GM18502 (cell line): ENCODE data around the gene ADCY2.
"Not testable (repeated sequence)": the region's sequence is repeated elsewhere in the genome, so short reads cannot be mapped to it uniquely, and the experiment has no call there.

Source experiments
- ATAC-seq: cut with Tn5 transposase; IDR thresholded peaks from one replicate; pipeline ENCODE4 v1.9.1; 2021; ENCODE audit warnings: mild to moderate bottlenecking; ENCODE audit not compliant: unreplicated experiment, poor library complexity

The ADCY2 gene

DNA sequence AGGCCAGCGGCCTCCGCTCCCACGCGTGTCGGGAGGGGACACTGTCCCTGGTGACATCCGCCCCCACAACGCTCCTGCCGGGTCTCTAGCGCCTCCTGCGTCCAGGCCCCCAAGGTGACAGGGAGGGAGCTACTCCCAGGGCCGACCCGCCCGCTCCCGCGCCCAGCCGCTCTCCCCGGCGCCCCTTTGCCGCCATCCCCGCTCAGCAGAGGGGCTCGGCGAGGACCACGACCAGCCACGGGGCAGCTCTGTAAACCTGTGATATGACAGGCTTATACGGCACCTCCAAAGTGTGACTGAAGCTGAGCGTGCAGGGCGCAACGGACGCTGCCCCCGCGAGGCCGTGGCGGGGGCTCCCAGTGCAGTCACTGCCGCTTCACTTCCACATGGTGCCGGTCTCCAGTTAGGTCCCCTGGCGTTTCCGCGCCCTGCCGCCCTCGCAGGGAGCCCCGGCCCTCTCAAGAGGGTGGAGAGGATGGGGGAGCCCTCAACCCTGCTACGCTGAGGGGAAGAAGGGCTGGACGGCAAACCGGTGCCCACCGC lies 978 bp upstream of the ADCY2 start:
- no peak for ATAC-seq

DNA sequence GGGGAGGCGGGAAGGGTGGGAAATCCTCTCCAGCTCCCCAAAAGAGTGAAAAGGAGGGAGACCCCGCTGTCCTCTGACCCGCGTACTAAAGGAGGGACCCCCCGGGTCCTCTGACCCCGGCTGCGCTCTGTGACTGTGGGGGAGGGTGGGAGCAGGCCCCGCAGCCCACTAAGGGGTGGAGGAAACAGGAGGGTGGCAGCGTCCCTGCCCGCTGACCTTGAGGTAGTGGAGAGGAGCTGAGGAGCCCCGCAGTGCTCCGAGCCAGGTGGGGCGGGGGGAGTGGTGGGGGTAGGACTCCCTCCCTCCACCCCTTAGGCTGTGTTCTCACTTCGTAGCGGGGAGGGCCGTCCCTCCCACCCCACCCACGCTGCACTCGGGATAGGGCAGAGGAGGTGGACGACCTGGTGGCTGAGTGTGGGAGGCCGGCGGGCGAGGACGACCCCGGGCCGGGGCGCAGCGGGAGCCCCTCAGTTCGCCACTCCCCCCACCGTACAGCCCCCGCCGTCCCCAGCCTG lies 449 bp upstream of the ADCY2 start:
- ATAC-seq, result no peak

DNA sequence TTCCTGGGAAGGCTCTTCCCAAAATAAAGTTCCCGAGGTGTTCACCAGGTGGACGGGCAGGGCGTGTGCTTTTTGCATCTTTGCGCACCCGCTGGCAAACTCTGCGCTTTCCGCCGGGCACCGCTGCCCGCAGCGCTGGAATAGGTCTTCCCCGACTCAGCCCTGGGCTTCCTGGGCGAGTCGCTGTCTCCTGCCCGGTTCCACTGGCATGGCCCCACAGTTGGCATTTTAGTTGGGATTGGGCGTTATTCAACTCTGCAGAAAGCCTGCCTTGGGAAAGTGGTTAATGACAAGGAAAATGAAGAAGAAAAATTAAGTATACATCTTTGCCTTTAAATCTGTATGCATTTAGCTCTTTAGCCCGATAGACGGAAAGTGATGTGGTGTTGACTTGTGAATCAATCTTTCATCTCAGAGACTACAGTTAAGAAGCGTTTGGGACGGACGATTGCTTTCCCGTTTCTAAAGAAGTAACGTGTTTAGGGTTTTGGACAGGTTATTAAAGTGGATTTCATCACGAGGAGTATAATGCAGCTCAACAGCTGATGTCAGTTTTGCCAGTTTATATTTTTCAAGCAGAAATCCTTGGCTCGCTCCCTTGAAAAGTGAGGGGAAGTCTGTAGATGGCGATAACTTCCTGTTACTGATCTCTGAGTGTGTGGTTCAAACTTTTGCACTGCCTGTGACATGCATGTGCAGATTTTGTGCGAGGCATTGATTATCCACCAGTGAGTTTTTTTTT lies 946 bp downstream of the ADCY2 start:
- no peak for ATAC-seq

DNA sequence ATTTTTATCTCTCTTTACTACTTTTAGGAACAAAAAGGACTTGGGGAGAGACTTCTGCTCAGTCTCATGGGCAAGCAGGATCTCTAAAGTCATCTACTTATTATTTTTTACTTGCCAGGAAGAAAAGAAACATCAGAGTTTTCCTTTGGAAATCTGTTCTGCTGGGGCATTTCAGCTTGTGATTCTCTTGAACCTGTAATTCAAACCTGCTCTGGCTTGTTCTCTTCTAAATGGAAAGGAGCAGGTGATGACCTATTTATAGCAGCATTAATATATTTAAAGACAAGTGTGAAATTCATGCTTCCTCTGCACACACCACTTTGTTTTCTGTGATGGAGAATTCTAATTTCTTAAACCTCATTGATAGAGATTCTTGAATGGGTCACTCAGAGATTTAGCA lies 2.0 kb downstream of the ADCY2 start:
- ATAC-seq, result no peak

DNA sequence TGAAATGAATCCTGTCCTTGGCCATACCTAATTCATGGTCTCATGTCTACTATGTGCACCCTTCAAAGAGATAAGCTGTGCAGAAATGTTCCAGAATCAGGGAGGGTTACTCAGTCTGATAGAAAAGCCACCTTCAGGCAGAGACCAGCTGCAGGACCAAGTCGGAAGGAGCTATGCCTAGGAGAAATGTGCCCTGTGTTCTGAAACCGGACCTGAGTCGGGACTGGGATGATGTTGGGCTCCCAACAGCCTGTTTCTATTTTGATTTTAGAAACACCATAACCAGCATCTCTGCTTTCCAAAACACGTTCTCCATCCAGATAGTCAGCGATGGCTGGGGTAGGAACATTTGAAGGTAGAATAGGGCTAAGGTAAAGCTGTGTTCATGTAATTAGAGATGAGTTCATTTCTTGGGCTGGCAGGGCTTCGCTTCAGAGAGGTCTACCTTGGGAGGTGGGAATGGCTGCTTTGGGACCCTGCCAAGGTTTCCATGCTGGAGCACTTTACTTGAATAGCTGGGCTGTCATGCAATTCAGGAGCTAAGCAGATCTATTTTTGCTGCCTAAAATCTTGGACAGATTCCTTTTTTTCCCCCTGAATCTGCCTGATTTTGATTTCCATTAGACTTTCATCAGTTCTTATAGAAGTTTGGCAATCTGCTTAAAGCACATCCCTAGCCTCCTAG lies 2.8 kb downstream of the ADCY2 start:
- no peak for ATAC-seq

DNA sequence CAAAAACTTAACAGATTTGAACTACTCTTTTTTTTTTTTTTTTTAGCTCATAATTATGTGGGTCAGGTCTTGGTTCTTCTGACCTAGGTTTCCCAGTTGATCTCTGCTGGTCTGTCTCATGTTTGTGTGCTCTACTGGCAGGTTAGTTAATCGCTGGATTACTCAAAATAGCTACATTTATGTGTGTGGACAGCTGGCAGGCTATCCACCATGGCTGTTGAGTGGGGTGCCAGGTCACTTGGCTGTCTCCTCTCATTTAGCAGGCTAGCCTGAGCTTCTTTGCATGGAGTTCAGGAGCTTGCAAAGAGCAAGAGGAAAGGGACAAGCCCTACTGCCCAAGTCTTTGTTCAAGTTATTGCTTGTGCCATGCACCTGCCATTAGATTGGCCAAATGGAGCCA lies 9.3 kb downstream of the ADCY2 start:
- ATAC-seq, result no peak

DNA sequence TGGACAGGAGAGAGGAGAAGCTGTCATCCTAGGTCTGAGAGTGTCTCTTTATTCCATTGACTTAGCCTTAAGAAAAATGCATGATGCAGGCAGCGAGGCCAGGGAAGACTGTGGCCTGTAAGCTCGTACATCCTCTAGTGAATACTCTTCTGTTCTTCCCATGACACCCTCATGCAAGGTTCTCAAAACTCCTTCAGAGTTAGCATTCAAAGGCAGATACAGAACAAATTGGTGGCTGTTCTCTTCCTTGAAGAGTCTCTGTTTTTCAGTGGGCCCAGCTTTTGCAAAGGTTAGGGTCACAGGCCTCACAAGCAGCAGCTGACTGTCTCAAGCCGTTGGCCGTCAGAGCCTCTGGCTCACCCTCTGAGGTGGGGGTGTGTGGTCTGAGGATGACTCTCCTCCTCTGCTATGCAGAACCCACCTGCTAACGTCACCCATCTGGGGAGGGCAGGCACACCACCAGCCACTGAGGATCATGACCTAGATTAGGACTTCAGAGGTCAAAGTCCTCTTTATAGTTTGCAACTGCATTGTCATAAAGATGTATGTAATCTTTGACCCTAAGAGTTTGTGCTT lies 15.1 kb downstream of the ADCY2 start:
- ATAC-seq, result no peak

DNA sequence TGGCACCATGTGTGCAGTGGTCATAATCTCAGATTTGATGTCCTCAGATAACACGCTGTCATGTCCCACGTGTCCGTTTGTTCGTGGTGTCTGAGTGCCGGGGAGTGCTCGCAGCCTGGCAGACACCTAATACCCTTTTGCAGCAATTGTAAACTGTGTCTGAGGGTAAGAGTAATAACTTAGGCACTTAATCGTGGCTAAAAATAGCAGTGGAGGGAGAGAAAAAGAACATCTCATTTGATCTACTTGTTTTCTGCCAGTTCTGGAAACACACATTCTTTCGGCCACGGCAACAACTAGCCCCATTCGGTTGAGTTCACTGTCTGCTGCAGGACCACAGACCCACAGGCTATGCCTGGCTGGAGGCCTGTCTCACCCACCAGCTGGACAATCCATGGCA lies 16.5 kb downstream of the ADCY2 start:
- ATAC-seq, result no peak

DNA sequence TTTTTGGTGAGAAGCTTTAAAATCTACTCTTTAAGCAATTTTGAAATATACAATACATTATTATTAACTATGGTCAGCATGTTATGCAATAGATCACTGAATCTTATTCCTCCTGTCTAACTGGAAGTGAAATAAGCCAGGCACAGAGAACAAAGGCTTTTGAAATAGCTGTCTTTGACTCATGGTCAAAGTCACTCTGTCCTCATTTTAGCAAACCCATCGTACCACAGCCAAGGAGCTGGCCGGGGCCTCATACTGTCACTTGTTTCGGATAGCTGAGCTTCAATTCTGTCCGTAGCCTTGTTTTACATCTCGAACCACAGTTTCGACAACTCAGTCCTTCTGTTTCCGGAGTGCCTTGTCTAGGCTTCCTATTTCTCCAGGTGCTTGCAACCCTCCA lies 19.2 kb downstream of the ADCY2 start:
- no peak for ATAC-seq

DNA sequence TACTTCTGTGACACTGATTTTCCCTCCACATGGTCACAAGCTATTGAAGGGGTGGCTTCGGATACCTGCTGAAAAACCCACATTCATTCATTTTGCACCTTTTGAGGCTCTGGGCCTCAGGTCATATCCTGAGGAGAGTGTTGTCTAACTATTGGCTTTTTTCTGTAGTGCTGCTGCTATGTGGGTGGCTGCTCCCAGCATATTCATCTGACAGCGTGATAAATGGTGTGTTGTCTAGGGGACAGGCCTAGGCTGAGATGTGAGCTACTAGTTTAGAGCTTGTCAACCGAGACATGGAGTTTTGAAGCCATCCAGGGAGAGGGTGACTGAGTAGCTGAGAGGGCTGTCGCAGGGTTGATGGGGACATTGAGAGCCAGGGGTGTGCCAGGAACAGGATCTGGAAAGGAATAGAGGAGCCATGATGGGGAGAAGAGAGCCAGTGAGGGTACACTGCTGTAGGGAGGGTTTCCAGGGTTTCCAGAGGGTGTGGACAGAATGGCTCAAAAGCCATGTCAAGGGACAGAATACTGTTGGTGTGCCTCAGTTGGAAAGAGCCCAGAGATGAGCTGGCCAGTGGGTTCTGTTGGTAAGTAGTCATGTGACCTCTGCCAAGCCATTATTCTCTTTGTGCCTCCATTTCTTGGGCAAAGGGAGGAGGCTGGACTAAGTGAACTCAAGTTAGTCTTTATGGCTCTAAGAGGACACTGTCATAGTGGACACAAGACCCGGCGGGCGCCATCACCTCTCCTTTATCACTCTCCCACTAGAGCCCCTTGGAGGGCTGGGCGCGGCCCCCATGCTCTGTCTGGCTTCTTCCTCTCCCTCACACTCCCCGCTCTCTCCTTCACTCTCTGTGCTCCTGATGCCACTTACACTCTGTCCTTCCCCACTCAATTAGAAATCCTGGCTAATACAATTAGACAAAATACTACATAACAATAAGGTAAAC lies 19.9 kb downstream of the ADCY2 start:
- no peak for ATAC-seq

DNA sequence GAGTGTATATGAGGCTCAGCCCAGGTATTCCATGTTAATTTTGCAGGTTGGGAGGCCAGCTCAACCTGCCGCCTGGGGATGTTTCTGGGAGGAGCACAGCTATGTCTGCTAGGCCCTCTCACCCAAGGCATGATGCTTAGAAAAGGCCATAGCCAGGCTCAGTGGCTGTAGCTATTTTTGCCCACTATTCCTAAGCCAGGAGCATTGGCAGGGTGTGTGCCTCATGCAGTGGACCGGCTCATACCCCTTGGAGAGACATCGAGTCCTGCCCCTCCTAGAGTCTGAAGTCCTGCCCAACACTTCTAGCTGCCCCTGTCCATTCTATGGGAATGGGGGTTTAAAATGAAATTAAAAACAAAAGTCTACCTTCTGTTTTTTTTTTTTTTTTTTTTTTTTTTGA lies 22.3 kb downstream of the ADCY2 start:
- no peak for ATAC-seq

DNA sequence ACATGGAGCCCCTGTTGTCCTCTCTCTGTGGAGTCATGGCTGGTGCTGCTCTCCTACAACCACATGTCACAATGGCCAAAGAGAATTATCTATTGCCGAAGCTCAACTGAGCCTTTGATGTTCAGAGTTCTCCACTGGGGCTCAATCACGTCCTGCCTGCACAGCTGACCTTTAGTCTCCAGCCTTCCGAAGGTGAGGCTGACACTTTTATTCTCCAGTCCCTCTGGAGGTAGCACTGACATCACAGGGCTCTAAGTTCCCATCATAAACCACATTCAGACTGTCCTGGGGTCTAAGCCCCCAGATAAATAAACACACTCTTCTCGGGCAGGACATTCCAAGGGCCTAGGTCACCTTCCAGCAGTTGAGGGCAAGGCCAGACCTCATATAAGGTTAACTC lies 23.4 kb downstream of the ADCY2 start:
- no peak for ATAC-seq

DNA sequence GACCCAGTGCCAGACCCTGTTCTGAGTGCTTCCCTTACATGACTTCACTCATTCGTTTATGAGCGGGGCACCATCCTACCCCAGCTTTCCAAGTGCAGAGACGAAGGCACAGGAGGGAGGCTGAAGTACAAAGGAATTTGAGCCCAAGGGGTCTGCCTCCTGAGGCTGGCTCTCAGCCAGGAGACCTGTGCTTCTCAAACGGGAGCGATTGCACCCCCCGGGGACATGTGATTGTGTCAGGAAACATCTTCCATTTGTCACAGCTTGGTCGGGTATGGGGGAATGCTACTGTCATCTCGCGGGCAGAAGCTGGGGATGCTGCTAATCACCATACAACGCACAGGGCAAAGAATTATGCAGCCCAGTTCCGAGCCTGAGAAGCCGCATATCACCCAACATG lies 23.9 kb downstream of the ADCY2 start:
- no peak for ATAC-seq

DNA sequence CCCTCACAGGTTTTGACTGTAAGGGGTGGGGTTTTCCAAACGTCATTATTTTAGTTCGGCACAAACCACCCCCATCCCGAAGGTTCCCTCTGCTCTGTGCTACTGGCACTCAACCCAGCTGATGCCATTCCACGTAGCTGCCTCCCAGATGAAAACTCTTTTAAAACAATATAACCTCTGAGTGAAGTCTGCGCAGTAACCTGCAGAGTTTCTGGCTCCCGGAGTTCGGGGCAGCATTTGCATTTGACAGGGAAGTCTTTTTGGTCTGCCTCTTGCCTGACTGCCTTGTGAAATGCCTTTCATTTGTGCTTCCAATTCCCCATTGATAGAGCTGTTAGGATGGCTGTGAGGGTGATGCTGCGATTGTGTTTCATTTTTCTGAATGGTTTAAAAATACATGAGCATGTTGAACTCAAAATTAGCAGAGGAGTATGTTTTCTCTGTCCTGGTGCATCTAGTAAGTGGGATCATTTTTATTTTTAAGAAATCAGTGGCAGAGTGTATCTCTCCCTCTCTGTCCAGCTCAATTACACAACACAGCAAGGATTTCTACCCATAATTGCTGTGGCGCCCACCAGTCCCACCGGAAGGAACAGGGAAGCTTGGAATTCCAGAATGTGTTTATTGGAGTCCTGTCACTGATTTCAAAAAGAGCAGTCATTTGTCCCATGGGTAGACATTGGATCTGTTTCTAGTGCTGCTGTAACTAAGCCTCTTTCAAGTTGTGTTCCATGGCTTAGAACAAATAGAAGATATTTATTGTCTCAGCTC lies 24.8 kb downstream of the ADCY2 start:
- no peak for ATAC-seq

DNA sequence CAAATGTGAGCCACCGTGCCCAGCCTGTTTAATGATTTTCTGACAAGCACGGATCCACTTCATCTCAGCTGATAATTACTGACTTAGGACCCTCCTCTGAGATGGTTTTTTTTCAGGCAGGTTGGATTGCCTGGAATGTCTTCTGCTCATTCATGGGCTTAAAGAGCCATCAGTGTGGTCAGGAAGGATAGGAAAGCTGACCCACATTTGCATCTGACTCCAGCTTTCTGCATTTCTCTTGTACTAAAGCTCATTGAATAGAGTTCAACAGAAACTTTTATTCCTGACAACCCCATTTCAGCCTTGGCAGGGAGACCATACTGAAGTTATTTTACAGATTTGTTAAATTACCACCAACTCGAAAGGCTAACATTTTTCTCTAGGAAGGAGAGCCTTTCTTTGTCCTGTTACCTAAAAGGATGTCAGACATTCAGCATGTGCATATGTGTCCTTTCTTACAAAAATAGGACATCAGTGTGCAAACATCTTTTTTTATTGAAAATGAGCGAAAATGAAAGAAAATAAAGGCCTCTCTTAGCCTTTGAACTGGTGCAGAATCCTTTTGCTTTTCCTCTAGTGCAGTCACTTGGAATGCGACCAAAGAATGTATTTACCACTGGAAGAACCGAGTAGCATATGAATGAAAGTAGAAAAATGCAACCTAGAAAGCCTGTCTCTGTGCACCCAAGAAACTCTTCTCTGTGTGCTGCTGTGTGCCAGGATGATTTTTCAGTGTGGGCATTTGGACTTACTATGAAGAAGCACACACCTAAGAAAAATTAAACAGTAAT lies 26.6 kb downstream of the ADCY2 start:
- ATAC-seq, result no peak

DNA sequence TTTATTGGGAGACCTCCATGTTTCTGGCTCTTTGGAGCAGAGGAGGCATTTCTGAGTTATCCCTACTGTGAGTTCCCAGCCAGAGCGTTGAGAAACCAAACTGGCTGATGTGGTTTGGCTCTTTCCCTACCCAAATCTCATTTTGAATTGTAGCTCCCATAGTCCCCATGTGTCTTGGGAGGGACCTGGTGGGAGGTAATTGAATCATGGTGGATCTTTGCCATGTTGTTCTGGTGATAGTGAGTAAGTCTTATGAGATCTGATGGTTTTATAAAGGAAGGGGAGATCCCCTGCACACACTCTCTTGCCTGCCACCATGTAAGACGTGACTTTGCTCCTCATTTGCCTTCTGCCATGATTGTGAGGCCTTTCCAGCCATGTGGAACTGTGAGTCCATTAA lies 27.3 kb downstream of the ADCY2 start:
- ATAC-seq, result not testable (repeated sequence)

DNA sequence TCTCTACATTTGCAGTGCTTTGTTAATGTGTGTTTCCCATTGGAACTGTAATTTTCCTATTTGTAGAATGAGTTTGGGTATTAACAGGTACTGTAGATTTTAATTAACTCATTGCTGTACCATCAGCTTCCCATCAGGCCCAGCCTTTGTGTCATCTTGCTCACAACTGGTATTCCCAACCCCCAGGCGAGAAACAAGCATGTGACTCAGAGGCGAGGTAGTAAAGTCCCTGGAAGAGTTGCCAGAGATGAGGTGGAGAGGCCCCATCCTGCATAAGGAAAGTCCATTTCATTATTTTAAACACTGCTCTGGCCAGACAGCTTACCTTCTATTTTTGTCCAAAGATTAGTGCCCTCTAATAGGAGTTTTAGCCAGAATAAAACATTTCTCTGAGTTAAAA lies 29.9 kb downstream of the ADCY2 start:
- ATAC-seq, result no peak

DNA sequence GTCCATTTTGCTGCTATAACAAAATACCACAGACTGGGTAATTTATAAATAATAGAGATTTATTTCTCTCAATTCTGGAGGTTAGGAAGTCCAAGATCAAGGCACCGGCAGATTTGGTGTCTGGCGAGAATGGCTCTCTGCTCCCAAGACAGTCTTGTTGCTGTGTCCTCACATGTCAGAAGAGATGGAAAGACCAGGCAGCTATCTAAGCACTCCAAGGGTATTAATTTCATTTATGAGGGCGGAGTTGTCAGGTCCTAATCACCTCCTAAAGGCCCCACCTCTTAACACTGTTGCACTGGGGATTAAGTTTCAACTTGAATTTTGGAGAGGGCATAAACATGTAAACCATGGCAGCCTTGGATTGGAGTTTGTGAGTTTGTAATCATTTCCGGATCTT lies 30.3 kb downstream of the ADCY2 start:
- no peak for ATAC-seq

DNA sequence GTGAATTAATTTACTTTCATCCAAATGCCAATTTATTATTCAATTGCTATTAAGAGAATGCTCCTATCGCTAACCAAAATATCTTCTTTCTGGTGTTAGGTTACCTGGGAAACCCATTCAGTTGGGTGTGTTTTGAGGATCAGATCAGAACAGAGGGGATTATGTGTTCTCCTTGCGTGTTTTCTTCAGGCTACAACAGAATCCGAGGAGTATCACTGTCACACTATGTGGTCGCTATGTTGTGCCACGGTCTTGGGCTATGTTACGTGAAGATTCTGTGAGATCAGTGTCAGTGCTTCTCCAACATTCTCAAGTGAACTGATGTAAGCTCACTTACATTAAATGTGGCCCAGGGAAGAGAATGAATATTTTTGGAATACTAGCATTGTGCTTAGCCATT lies 39.0 kb downstream of the ADCY2 start:
- ATAC-seq, result no peak
